ENCODE results near the gene TOM1. TPM values are rescaled to one million over a fixed set of nuclear protein-coding genes. Genes with fewer than 3 reads are reported as not detected.

The TOM1 gene
- total RNA-seq, 1 donor from 2014 or later, result 48.2 TPM

DNA sequence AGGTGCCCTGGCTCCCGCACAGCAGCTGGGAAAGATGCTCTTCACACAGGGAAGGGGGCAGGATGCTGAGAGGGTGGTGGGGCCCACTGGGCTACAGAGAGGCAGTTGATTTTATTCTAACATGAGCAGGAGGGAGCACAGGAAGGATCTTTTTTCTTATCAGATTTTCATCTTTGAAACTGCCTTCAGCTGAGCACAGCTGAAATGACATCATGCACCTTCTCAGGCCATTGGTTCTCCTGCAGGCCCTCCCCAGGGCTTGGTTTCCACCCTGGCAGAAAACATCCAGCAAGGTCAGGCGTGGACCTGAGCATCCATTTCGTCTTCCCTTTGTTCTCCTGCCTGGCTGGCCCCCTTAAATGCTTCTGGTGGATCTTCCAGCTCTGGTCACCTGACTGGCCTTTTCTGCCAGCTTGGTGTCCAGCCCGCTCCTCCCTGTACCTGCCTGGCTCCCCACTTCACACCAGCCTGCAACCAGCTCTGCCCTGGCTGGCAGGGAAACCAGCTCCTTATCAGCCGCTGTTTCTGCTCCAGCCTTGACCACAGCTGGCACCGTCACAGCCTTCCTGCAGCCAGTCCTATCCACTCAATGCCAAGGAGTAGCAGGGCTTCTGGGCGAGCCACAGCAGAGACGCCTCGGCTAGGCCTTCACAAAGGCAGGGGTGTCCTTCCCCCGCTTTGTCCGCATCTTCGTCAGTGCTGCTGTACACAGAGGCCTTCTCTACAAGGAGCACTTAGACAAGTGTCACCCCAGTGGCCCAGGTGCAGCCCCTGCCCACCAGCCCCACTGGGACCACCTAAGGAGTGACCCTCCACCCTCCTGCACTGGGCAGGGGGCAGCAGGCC, 36.5 kb downstream of the TOM1 start:
- ATAC-seq, result peak; percentile 7

DNA sequence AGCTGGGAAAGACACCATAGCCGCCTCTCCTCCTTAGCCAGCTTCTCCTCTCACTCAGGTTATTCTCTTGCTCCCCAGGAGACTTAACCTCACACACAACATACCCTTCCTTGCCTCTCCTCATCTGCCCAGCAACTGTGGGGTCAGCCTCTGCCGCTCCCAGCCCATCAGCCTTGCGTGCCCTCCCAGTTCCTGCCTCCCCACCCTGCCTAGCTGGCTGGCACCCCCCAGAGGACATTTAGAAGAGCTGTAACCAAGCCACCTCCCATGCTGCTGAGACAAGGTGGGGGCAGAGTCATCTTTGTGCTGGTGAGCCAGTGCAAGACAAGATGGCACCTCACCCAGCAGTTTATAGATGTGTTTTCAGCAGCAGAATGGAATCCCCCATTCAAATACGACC, 38.2 kb downstream of the TOM1 start:
- DNase-seq (ENCODE audit: low spot score) (no peak), ATAC-seq (no peak)
- intact Hi-C loops (cut with DNase I), result no loop called here

More for the DNA sequence above, 36.5 kb downstream of the TOM1 start:
- intact Hi-C loops (cut with DNase I), result no loop called here
- no peak for DNase-seq (ENCODE audit: low spot score)

DNA sequence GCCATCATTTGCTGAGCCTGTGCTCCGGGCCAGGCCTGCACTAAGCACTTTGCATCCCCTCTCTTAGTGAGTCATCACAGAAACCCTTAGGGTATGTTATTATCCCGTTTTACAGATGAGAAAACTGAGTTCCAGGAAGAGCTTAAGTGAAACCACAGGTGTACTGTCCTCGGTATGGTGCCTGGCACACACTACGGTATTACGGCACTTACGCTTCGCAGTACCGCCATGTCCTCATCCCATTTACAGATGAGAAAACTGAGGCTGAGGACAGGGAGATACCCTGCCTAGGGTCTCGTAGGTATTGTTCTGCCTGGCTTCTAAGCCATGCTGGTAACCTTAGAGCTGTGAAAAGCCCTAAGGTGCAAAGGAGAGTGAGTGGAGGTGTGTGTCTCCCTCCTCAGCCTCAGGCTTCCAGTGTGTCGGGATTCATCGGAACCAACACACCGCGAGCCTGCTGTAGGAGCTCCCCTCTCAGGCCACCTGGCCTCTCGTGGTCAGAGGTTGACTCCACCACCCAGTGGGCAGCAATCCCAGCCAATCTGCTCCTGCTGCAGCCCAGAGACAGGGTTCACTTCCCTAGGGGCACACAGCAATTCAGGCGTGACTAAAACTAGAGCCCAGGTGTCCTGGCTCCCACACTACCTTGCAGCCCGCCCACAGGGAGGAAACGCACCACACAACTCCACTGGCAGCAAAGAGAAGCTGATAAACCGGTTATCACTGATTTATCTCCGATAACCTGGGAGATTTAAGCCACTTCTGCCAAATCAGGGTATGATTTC, 41.6 kb downstream of the TOM1 start:
- intact Hi-C loops (cut with DNase I), result loop anchor here (1.0 kb wide), 1 partner anchor 15 kb away; no protein-coding TSS in a partner anchor
- ATAC-seq (no peak), DNase-seq (ENCODE audit: low spot score) (no peak)

DNA sequence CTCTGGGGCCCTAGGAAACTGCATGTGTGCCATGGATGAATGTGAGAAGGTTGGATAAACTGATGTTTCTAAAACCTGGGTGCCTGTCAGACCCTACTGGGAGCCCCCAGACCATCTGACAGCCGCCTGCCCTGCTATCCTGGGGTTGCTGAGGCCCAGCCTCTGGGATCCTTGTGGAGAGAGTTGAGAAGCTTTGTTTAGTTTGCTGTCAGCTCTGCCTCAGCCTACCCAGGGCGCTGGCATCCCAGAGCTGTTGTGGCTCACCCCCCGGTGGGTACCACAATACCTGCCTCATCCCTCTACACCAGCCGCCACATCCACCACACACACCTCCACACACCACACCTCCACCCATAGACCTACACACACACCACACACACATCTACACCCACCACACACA, 42.7 kb downstream of the TOM1 start:
- DNase-seq (ENCODE audit: low spot score), result no peak
- intact Hi-C loops (cut with DNase I), result no loop called here
- ATAC-seq, result no peak

DNA sequence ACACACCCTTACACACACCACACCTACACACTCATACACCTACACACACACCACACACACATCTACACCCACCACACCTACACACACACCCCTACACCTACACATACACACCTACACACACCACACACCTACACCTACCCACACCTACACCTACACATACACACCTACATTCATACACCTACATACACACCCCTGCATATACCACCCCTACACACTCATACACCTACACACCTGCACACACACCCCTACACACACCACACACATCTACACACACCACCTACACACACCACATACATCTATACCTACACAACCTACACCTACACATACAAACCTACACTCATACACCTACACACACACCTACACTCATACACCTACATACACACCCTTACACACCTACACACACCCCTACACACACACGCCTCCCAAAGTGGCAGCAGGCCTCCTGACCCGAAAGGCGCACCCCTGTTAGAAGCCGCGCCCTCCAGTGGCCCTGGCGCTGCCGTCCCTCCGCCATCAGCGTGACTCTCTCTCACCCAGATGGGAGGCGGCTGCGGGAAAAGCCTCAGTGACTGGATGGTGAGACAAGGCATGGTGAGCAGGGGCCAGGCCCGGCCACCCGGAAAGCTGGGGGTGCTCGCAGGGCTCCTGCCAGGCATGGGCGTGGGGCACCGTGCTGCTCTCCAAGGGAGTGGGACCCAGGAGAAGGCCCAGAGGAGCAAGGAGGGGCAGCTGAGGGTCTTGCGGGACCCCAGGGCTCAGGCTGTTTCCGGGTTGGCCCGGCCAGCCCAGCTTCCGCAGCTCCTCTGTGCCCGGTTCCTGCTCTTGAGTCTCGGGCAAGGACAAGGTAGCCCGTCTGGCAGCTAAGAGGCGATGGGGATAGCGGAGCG, 44.2 kb downstream of the TOM1 start:
- DNase-seq (ENCODE audit: low spot score), result no peak
- no peak for ATAC-seq
- intact Hi-C loops (cut with DNase I), result no loop called here

DNA sequence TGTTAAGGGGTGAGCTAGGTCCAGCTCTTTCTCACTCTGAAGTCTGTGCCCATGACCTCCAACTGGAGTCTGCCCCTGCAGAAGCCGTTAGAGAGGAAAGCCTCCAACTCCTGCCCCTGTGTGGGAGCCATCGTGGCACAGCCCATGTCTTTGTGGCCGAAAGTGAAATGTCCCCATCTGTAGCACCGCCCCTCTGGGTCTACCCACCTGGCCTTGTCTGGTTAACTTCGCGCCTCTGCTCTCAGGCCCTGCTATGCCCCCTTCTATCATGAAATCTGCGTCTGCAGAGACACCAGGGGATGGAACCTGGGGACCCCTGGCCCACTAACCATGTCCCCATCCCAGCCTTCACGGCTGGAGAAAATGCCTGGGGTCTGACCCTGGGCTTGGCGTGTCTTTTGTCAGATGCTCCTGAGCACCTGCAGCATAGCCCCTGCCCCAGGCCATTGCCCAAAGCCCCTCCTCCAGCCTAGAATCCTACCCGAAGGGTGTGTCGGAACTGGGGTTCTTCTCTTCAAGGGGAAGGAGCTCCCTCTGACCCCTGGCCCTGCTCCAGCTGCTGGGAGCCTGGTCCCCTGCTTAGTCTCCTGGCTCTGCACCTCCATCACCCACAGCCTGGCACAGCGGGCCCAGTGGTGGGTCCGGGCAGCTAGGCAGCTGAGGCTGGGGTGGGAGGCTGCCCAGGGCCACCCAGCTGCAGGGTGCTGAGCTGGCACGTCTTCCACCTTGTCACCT, 45.4 kb downstream of the TOM1 start:
- intact Hi-C loops (cut with DNase I), result no loop called here
- no peak for ATAC-seq

DNA sequence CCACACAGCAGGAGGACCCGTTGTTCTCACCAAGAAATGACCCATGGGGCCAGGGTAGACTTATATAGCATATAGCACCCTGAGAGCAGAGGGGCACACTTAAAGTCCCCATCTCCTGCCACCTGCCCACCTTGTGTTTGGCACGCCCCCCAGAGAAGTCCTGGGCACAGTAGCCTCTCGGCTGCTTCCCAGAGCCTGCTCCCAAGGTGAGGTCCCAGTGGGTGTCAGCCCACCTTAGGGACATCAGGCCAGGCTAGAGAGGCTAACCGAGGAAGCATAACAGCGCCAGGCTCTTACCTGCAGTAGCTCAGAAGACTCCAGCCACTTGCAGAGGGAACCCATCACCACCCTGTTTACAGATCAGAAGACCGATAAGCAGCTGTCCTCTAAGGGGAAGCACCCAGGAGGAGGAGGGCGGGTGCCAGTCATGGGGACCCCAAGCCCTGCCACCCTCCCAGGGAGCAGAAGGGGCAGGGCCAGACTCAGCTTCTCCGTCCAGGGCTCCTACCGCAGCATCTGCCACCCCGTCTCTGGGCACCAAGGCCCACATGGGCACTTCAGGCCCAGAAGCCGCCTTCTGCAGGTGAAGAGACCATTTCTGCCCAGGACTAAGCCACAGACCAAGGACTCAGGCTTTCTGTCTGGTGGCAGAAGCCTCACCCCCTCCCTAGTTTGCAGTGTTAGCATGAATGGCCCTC, 46.3 kb downstream of the TOM1 start:
- intact Hi-C loops (cut with DNase I), result no loop called here
- DNase-seq (ENCODE audit: low spot score) (no peak), ATAC-seq (no peak)

More for the DNA sequence above, 45.4 kb downstream of the TOM1 start:
- DNase-seq (ENCODE audit: low spot score), result no peak

DNA sequence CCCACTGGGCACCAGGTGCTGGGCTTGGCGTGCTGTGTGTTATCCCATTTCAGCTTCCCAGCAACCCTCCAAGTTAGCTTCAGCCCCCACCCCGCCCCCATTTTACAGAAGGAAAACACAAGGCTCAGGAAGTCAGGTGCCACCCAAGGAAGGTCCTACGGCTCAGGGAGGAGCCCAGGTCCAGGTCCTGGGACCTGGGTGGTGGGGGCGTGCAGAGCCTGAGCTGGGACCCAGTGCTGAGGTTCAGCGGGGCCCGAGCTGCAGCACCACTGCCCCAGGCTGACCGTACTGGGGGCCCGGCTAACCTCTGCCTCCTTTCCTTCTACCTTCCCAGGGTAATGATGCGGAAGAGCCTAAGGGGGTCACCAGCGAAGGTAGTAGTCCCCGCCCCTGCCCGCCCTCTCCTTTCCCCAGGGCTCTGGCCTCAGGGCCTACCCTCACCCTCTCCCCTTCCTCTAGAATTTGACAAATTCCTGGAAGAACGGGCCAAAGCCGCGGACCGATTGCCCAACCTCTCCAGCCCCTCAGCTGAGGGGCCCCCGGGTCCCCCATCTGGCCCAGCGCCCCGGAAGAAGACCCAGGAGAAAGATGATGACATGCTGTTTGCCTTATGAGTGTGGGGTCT, 47.0 kb downstream of the TOM1 start:
- intact Hi-C loops (cut with DNase I), result no loop called here
- DNase-seq (ENCODE audit: low spot score) (no peak), ATAC-seq (no peak)

DNA sequence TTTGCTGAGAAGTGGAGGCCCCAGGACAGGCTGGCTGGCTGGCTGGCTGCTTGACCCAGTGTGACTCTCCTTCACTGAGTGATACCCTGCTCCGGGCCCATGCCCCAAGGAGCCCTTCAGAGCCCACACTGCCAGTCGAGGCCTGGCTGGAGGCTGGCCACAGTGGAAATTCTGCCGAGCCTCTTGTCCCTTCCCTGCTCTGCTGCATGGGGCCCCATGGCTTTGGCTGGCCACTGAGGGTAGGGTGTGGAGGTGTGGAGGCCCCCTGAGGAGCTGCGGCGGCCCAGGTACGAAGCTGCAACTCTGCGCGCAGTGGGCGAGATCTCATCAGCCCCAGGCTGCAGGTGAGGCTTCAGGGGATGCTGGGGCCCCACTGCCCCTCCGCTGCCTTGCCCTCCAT, 47.8 kb downstream of the TOM1 start:
- DNase-seq (ENCODE audit: low spot score), result no peak
- no peak for ATAC-seq
- intact Hi-C loops (cut with DNase I), result no loop called here

DNA sequence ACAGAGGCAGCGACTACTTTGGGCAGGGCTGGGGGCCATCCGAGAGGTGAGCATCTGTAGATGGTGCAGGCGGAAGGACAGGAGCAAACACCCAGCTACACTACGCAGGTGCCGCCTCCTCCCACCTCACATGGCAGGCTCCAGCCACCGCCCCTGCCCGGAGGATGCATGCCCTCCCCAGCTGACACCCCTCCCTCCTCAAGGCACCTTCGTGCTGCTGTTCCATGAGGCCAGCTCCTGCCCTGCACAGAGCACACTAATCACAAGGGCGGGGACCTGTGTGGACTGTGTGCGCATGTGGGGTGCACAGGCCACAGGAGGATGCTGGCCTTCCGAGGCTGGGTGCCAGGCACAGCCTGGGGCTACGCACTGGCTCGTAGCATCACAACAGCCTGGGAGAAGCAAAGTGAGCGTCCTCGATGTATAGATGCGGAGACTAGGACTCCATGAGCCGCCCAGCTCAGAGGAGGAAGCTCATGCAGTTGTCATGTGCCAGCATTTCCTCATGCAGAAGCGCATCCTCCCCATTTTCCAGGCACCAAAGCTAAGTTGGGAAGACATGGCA, 48.4 kb downstream of the TOM1 start:
- DNase-seq (ENCODE audit: low spot score) (no peak), ATAC-seq (no peak)
- intact Hi-C loops (cut with DNase I), result no loop called here

DNA sequence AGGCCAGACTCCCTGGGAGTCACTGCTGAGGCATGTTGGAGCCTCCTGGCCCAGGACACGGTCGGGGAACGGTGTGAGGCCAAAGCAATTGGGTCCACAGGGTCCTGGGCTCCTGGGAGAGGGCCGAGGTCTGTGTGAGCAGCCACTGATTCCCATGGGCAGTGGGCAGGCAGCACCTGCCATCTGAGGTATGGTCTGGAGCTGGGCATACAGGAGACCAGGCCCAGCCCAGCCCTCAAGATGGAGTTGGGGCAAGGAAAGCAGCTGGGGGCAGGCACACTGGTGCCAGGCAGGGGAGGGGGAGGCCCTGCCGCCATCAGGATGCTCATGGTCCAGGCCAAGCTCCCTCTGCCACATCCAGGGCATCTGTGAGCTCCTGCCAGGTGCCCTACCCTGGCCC, 49.0 kb downstream of the TOM1 start:
- intact Hi-C loops (cut with DNase I), result no loop called here
- no peak for ATAC-seq
- no peak for DNase-seq (ENCODE audit: low spot score)

DNA sequence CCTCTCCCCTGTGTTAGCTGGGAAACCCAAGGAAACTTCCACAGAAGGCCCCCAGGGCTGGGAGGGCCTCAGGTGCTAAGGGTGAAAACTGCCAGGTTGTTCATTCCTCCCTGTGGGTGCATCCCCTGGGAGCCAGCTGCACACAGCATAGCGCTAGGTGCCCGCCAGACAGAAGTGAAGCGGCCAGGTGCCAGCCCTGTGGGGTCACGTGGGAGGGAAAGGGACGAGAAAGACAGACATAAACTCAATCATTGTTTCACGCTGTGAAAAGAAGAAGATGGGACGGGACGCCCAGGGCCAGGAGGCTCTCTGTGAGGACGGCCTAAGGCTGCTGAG, 49.6 kb downstream of the TOM1 start:
- DNase-seq (ENCODE audit: low spot score) (no peak), ATAC-seq (no peak)
- intact Hi-C loops (cut with DNase I), result no loop called here

DNA sequence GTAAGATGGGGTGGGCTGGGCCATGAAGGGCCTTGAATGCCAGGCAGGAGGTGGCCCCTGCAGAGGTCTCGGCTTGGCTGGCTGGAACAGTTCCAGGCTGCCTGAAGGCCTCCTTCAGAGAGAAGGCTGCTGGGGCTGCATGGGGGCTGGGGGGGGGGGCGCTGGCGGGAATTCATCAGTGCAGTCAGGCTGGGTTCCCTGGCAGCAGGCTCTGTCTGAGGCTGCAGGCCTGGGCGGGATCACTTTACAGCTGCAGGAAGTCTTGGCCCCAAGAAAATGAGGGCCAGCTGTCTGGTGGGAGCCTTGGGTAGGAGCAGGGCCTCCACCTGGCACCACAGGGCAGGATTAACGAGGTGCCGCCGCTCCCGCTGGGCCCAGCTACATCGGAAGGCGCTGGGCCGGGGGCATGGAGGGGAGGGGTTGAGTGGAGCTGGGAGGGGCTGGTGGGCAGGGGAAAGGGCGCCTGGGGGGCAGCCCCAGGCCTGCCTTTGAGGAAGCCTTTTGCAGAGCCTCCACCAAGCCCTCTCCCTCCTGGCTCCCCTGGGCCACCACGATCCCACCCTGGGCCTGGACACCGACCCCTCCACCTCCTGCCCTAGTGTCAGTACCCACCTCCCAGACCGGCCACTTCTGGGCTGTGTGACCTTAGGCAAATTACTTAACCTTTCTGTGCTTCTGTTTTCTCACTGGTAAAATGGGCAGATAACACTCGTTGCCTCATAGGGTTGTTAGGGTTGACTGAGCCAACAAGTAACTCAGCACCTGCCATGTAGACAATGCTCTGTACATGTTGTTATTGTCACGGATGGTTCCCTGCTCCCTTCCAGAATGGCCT, 50.2 kb downstream of the TOM1 start:
- no peak for DNase-seq (ENCODE audit: low spot score)
- intact Hi-C loops (cut with DNase I), result no loop called here
- ATAC-seq, result no peak

DNA sequence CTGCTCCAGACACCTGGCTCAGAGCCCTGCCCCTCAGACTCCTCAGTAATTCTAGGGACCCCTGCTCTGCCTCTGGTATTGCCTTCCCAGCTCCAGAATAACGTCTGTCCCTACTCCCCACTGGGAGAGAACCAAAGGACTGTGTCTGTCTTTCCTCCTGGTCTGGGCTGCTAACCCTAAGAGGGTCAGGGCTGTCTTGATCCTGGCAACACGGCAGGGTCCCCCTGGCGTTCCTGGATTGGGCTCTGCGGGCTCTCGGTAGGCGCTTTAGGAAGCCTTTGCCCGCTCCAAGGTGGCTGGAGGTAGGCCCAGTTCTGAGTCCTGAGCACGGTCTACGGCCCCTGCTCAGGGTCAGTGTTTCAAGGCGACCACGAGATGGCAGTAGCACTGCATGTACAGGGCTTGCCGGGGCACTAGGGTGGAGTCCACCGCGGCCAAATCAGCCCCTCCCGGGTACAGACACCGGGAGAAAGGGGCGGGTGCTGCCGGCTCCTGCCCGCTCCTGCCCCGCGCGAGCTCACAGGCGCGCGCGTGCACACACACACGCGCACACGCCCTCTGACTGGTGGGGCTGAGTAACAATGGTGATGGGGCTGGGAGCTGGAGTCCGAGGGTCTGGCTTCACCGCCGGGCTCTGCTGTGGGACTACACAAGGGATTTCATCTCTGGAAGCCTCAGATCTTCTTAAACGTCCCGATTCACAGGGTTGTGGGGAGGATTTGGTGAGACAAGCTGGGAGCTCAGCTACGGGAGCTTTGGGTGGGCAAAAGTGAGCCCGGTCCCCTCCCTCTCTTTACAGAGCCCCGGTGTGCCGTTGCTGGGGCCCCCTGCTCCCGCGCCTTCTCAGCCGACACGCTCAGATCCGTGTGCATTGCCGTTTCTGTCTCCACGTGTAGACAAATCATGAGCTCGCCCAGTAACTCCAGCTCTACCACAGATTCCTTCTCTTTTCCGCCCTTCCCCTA, 51.1 kb downstream of the TOM1 start:
- DNase-seq (ENCODE audit: low spot score) (peak; percentile 94), ATAC-seq (peak; percentile 91)
- intact Hi-C loops (cut with DNase I), result no loop called here

DNA sequence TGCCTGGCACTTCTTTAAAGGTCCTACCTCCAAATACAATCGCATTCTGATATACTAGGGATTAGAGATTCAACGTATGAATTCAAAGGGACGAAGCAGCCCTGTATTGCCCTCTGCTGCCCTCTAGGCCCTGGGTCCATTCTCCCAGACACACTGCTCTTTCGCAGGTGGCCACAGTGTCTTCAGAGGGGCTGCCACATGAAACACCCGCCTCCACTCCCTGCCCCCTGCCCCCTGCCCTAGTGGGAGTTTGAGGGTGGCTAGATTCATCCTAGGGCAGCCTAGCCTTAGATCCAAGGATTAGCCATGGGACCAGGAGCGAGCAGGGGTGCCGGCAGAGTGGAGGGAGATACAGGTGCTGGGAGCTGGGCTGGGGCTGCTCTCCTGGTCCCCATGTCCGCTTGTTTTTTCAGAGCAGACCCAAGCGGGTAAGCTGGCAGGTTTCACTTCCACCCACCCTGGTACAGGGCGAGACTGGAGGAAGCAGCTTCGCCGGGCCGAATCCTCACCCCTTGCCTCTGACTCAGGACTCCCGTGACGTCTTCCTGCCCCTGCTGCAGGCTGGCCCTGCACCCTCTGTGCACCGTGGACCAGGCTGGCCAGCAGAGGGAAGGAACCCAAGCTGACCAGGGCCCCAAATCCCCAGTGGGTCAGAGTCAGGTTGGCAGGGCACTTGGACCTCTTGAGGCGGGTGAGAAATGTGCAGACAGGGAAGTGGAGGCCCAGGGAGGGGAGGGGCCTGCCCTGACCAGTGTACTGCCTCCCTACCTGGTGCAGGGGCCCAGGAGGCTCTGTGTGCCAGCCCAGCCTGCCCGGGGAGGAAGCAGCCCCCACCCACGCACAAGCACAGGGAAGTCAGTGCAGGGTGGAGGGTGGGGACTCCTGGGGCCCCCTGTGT, 52.8 kb downstream of the TOM1 start:
- ATAC-seq, result peak; percentile 62
- peak; percentile 83 for DNase-seq (ENCODE audit: low spot score)
- intact Hi-C loops (cut with DNase I), result no loop called here

Measured in sciatic nerve (tissue), 2 donors.